Neural progenitor cell (in vitro differentiated cells): ENCODE results near the gene SUMF1.

Experiments used
- EZH2 ChIP-seq: fragments of 200-600 bp; sonication (generic); IDR thresholded peaks from 2 replicates; pipeline ENCODE4 v1.6.1; 2017; ENCODE audit warnings: antibody characterized with exemption, mild to moderate bottlenecking, moderate library complexity
- EZH2phosphoT487 ChIP-seq: fragments of 200-600 bp; sonication (generic); IDR thresholded peaks from 2 replicates; pipeline ENCODE4 v1.6.1; 2017; ENCODE audit warnings: antibody characterized with exemption
- TF ChIP-seq, protein P1 (sequence below): fragments of 200-600 bp; sonication (generic); IDR thresholded peaks from 2 replicates; pipeline ENCODE4 v1.5.1; 2017; ENCODE audit warnings: antibody characterized with exemption, mild to moderate bottlenecking

DNA sequence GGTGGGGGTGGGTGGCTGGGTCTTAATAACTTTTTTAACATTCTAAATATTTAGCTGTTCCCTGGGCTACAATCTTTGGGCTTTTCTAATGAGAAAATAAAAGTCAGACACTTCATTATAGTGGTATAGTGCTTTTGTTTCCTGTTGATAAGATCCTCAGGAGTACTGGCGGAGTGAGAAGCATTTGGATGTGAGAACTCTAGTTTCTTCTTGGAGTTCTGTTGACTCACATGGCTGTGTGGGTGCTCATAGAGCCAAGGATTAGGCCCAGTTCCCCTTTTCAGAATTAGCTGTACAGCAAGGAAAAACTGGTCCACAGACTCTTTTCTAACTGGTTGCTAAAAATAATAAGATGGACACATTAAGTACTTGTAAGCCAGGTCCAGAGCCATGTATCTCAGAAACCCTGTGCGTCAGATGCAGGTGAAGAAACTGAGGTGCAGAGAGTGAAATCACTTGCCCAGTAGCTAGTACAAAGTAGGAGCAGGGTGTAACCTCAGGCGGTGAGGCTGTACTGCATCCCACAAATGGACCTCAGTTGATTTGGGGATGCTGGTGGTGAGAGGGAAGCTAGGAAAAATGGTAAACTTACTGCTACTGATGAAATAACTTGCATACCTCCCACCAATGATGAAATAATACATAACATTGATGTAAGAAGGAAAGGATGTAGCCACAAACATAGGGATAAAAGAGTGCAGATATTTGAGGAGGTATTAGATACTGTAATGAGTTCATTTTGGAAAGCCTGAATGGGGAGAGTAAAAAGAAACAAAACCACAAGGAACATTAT is 28.4 kb upstream of the SUMF1 start:
- TF ChIP-seq, protein P1, sequence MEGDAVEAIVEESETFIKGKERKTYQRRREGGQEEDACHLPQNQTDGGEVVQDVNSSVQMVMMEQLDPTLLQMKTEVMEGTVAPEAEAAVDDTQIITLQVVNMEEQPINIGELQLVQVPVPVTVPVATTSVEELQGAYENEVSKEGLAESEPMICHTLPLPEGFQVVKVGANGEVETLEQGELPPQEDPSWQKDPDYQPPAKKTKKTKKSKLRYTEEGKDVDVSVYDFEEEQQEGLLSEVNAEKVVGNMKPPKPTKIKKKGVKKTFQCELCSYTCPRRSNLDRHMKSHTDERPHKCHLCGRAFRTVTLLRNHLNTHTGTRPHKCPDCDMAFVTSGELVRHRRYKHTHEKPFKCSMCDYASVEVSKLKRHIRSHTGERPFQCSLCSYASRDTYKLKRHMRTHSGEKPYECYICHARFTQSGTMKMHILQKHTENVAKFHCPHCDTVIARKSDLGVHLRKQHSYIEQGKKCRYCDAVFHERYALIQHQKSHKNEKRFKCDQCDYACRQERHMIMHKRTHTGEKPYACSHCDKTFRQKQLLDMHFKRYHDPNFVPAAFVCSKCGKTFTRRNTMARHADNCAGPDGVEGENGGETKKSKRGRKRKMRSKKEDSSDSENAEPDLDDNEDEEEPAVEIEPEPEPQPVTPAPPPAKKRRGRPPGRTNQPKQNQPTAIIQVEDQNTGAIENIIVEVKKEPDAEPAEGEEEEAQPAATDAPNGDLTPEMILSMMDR = no peak
- no peak for TF ChIP-seq EZH2phosphoT487
- no peak for TF ChIP-seq EZH2
